Measurements from ENCODE around the gene ANKS3. TPM values are rescaled to one million over a fixed set of nuclear protein-coding genes. Genes with fewer than 3 reads are reported as not detected.
"Not testable (repeated sequence)": the region's sequence is repeated elsewhere in the genome, so short reads cannot be mapped to it uniquely, and the experiment has no call there.

ANKS3 gene
- total and polyA plus RNA-seq, 10 of the 15 experiments (the other 5 are each of a cell fraction or from before 2014, with no cell fraction given): 0.29 to 14.2 (median 8.5) TPM

GRCh38 chr16:4651827-4652226, 82.2 kb downstream of the ANKS3 start:
- no peaks in the 10 kb centered on the region for H3K9me3 ChIP-seq (replicated peaks; ENCODE audit: control insufficient read depth, insufficient read depth, low read length)
- ChIA-PET RAD21 (ENCODE audit: unreplicated experiment) (interaction anchor here (0.6 kb wide), 1 partner anchor 202 kb away, joined by 3 read pairs; no protein-coding TSS in a partner anchor), CTCF (interaction anchor here (1.8 kb wide), 1 partner anchor 83 kb away, joined by 11 read pairs; the partner anchor contains the start of genes ANKS3 and DNAAF8), SMC1A (ENCODE audit: uncharacterized antibody, unreplicated experiment) (no interaction called here), POLR2A (no interaction called here)
- no TSS peak for BruUV-seq (replicated peaks)
- no peaks in the 10 kb centered on the region for H3K27me3 ChIP-seq (replicated peaks in 1 of 2; ENCODE audit: control insufficient read depth in 2 of 2, insufficient read depth in 2 of 2, low read length in 1 of 2)
- in situ Hi-C loops (cut with MboI) (no loop called here), intact Hi-C loops (cut with micrococcal nuclease; ENCODE audit: unreplicated experiment) (no loop called here)
- no peak overlapping the region for H3K4me3 ChIP-seq
- H3K36me3 ChIP-seq (ENCODE audit: control insufficient read depth in 2 of 2, insufficient read depth in 2 of 2, low read length in 1 of 2): peaks cover 17 to 37% of the 10 kb centered on the region in 2 experiments; a peak in 3 of 4 replicates
- ATAC-seq: peak; percentile 25; the same call in 2 of the 3 replicates
- no peaks in the 10 kb centered on the region; the same call in none of the 2 replicates for H3K79me2 ChIP-seq (ENCODE audit: control insufficient read depth, insufficient read depth, low read length)
- no peaks in the 10 kb centered on the region for H4K20me1 ChIP-seq (ENCODE audit: control insufficient read depth, insufficient read depth)
- H3K27ac ChIP-seq (ENCODE audit: control insufficient read depth, insufficient read depth): no peak overlapping the region
- H3K4me1 ChIP-seq (ENCODE audit: control insufficient read depth, insufficient read depth, low read length): no peaks in the 10 kb centered on the region
- no peak overlapping the region for H3K4me2 ChIP-seq (ENCODE audit: control insufficient read depth, insufficient read depth)
- FAIRE-seq: no peak
- no peak overlapping the region for H3K9ac ChIP-seq (ENCODE audit: control insufficient read depth, insufficient read depth, low read length)
- no peak overlapping the region for H2AFZ ChIP-seq (ENCODE audit: control insufficient read depth, low read depth, low read length)
- TF ChIP-seq IKZF2 (IDR thresholded peaks at IDR 0.05) (peak in 1 of 2 experiments; percentile 25; a peak in 1 of 4 replicates), STAT3 (IDR thresholded peaks at IDR 0.05; ENCODE audit: low read depth, low read length) (no peak), NR2F1 (conservative IDR thresholded peaks at IDR 0.05) (0 out of 2 replicates have a peak, but pooled peaks have one; percentile 13), MEF2B (IDR thresholded peaks at IDR 0.05; ENCODE audit: partially characterized antibody, poor library complexity, severe bottlenecking) (peak; percentile 37), CBX3 (IDR thresholded peaks at IDR 0.05; ENCODE audit: borderline replicate concordance, low read depth) (no peak)
- 50% methylated on average over 13 of the region's 13 CpGs for WGBS (ENCODE audit: insufficient coverage, insufficient replicate concordance, low lambda C conversion rate, missing lambda C conversion rate)
- DNase-seq (ENCODE audit: low read depth, low spot score): no peak

- H3K4me3 ChIP-seq; in situ Hi-C loops (cut with MboI); POLR2A ChIA-PET; H3K79me2 ChIP-seq (ENCODE audit: control insufficient read depth, insufficient read depth, low read length); H3K4me2 ChIP-seq (ENCODE audit: control insufficient read depth, insufficient read depth); H3K9me3 ChIP-seq (replicated peaks; ENCODE audit: control insufficient read depth, insufficient read depth, low read length); DNase-seq (ENCODE audit: low read depth, low spot score); H3K27me3 ChIP-seq (replicated peaks in 1 of 2; ENCODE audit: control insufficient read depth in 2 of 2, insufficient read depth in 2 of 2, low read length in 1 of 2); H4K20me1 ChIP-seq (ENCODE audit: control insufficient read depth, insufficient read depth); H3K9ac ChIP-seq (ENCODE audit: control insufficient read depth, insufficient read depth, low read length); BruUV-seq (replicated peaks); H3K27ac ChIP-seq (ENCODE audit: control insufficient read depth, insufficient read depth); H2AFZ ChIP-seq (ENCODE audit: control insufficient read depth, low read depth, low read length); FAIRE-seq; H3K4me1 ChIP-seq (ENCODE audit: control insufficient read depth, insufficient read depth, low read length): not testable (repeated sequence)
- peak; percentile 92 for ATAC-seq
- SMC1A ChIA-PET (ENCODE audit: uncharacterized antibody, unreplicated experiment): interaction anchor here (1.2 kb wide), 1 partner anchor 144 kb away, joined by 3 read pairs; no protein-coding TSS in a partner anchor
- CTCF ChIA-PET: interaction anchor here (0.6 to 1.8 kb wide), 11 partner anchors 10 to 528 kb away, joined by 3 to 11 read pairs (median 4); partner anchors contain the start of genes ANKS3 and DNAAF8
- intact Hi-C loops (cut with micrococcal nuclease; ENCODE audit: unreplicated experiment): loop anchor here (1.0 kb wide), 1 partner anchor 14 kb away; no protein-coding TSS in a partner anchor
- RAD21 ChIA-PET (ENCODE audit: unreplicated experiment): interaction anchor here (1.0 to 1.6 kb wide), 2 partner anchors 34 to 145 kb away, joined by 3 to 5 read pairs; no protein-coding TSS in a partner anchor
- peaks cover 15 to 35% of the 10 kb centered on the region in 2 experiments; a peak in 3 of 4 replicates for H3K36me3 ChIP-seq (ENCODE audit: control insufficient read depth in 2 of 2, insufficient read depth in 2 of 2, low read length in 1 of 2)
- WGBS (ENCODE audit: insufficient coverage, insufficient replicate concordance, low lambda C conversion rate, missing lambda C conversion rate): 81% methylated on average over 15 of the region's 15 CpGs
- TF ChIP-seq GATAD2B (conservative IDR thresholded peaks at IDR 0.05; ENCODE audit: low read depth) (0 out of 2 replicates have a peak, but pooled peaks have one; percentile 36), BHLHE40 (IDR thresholded peaks at IDR 0.05; ENCODE audit: borderline replicate concordance in 1 of 2, low read depth in 2 of 2, low read length in 1 of 2) (peak; percentile 97), USF1 (IDR thresholded peaks at IDR 0.05; ENCODE audit: borderline replicate concordance, extremely low read length, insufficient read depth, low read depth, low read length) (peak; percentile 81), SMC3 (IDR thresholded peaks at IDR 0.05; ENCODE audit: borderline replicate concordance, low read length) (peak; percentile 38; the same call in 1 of the 2 replicates), CTCF (IDR thresholded peaks at IDR 0.05 in 2 of 3, conservative IDR thresholded peaks at IDR 0.05 in 1 of 3; ENCODE audit: control insufficient read depth in 2 of 3, extremely low read depth in 1 of 3, insufficient read depth in 1 of 3, low read depth in 3 of 3, low read length in 3 of 3) (peak; percentile 70 to 85 (median 83)), RAD21 (IDR thresholded peaks at IDR 0.05; ENCODE audit: insufficient read depth, low read depth, low read length) (peak; percentile 41; the same call in 1 of the 2 replicates), YY1 (IDR thresholded peaks at IDR 0.05; ENCODE audit: low read depth, low read length) (peak; percentile 88)
These were observed 83.5 kb downstream of the ANKS3 start for GRCh38 chr16:4650443-4651074.
